Trophoblast cell (in vitro differentiated cells and primary cell): ENCODE data around the gene RAB5B.

Experiments
- DNase-seq, 2 donors: peaks; one replicate each; pipeline ENCODE4 v3.0.0-alpha.2; 2016
- H2AFZ ChIP-seq: 2 replicates; pipeline ENCODE4 v1.6.1; 2013; ENCODE audit warnings: low read length, moderate library complexity, mild to moderate bottlenecking; ENCODE audit not compliant: insufficient read depth, poor library complexity
- H2AK5ac ChIP-seq: 2 replicates; pipeline ENCODE4 v1.6.1; 2013; ENCODE audit warnings: mild to moderate bottlenecking, low read length
- H2BK120ac ChIP-seq: 2 replicates; pipeline ENCODE4 v1.6.1; 2013; ENCODE audit warnings: low read length, mild to moderate bottlenecking, moderate library complexity; ENCODE audit not compliant: insufficient read depth, poor library complexity
- H2BK12ac ChIP-seq: 2 replicates; pipeline ENCODE4 v1.6.1; 2013; ENCODE audit warnings: mild to moderate bottlenecking, low read length, moderate library complexity
- H2BK5ac ChIP-seq: 2 replicates; pipeline ENCODE4 v1.6.1; 2013; ENCODE audit warnings: low read length, low read depth, moderate library complexity, mild to moderate bottlenecking; ENCODE audit not compliant: poor library complexity
- H3K14ac ChIP-seq: 2 replicates; pipeline ENCODE4 v1.6.1; 2013; ENCODE audit warnings: mild to moderate bottlenecking, low read length
- H3K18ac ChIP-seq: 2 replicates; pipeline ENCODE4 v1.6.1; 2013; ENCODE audit warnings: mild to moderate bottlenecking, low read length
- H3K23ac ChIP-seq: 2 replicates; pipeline ENCODE4 v1.6.1; 2013; ENCODE audit warnings: low read length
- H3K27ac ChIP-seq: 2 replicates; pipeline ENCODE4 v1.5.1; 2013; ENCODE audit warnings: low read depth, mild to moderate bottlenecking, inconsistent platforms, low read length, moderate library complexity
- H3K27me3 ChIP-seq: 2 replicates; pipeline ENCODE4 v1.6.1; 2013; ENCODE audit warnings: inconsistent platforms, mild to moderate bottlenecking, low read length, moderate library complexity; ENCODE audit not compliant: insufficient read depth
- H3K36me3 ChIP-seq, 2 experiments: 1 replicate in 1 of 2; 2 replicates in 1 of 2; pipeline ENCODE4 v1.6.1; 2013; ENCODE audit warnings: low read length in 2 of 2, mild to moderate bottlenecking in 2 of 2, moderate library complexity in 1 of 2; ENCODE audit not compliant: insufficient read depth in 2 of 2, control insufficient read depth in 1 of 2
- H3K4ac ChIP-seq: 2 replicates; pipeline ENCODE4 v1.6.1; 2013; ENCODE audit warnings: low read depth, mild to moderate bottlenecking, low read length, moderate library complexity
- H3K4me1 ChIP-seq, 2 experiments: 1 replicate in 1 of 2; 2 replicates in 1 of 2; pipeline ENCODE4 v1.6.1; 2013; ENCODE audit warnings: low read length in 2 of 2, mild to moderate bottlenecking in 2 of 2, moderate library complexity in 1 of 2; ENCODE audit not compliant: insufficient read depth in 2 of 2, control insufficient read depth in 1 of 2
- H3K4me2 ChIP-seq: 2 replicates; pipeline ENCODE4 v1.6.1; 2013; ENCODE audit warnings: inconsistent platforms, mild to moderate bottlenecking, low read length, moderate library complexity
- H3K4me3 ChIP-seq: 2 replicates; pipeline ENCODE4 v1.5.1; 2013; ENCODE audit warnings: mild to moderate bottlenecking, low read depth, low read length, inconsistent platforms
- H3K79me1 ChIP-seq: one replicate; pipeline ENCODE4 v1.6.1; 2013; ENCODE audit warnings: low read length
- H3K79me2 ChIP-seq: 2 replicates; pipeline ENCODE4 v1.6.1; 2013; ENCODE audit warnings: low read length, mild to moderate bottlenecking; ENCODE audit not compliant: control insufficient read depth, insufficient read depth, poor library complexity
- H3K9ac ChIP-seq: 2 replicates; pipeline ENCODE4 v1.6.1; 2013; ENCODE audit warnings: mild to moderate bottlenecking, low read length
- H3K9me3 ChIP-seq: 2 replicates; pipeline ENCODE4 v1.6.1; 2013; ENCODE audit warnings: low read depth, mild to moderate bottlenecking, control low read depth, inconsistent platforms, low read length; ENCODE audit not compliant: insufficient read depth
- H4K12ac ChIP-seq: 2 replicates; pipeline ENCODE4 v1.6.1; 2013; ENCODE audit warnings: low read depth, mild to moderate bottlenecking, low read length, moderate library complexity
- H4K8ac ChIP-seq: 2 replicates; pipeline ENCODE4 v1.6.1; 2013; ENCODE audit warnings: low read depth, mild to moderate bottlenecking, low read length, moderate library complexity
- H4K91ac ChIP-seq: one replicate; pipeline ENCODE4 v1.6.1; 2013; ENCODE audit warnings: low read depth, mild to moderate bottlenecking, low read length, moderate library complexity
- WGBS: extraction: QIAGEN DNeasy Blood & Tissue Kit; methylation state at CpG from one replicate; pipeline ENCODE4 v1.1.7; 2013; ENCODE audit warnings: missing lambda C conversion rate; ENCODE audit not compliant: insufficient read length, insufficient coverage; ENCODE audit errors: extremely low coverage; 5-methylcytosine and 5-hydroxymethylcytosine counted together

The RAB5B gene

GRCh38 chr12:56013482-56013881, 39.6 kb downstream of the RAB5B start:
- H3K4me3 ChIP-seq, result no peak overlapping the region
- no peak overlapping the region for H2BK12ac ChIP-seq
- no peak overlapping the region for H4K8ac ChIP-seq
- H3K4me2 ChIP-seq, result no peak overlapping the region
- H3K79me2 ChIP-seq, result no peaks in the 10 kb centered on the region
- H3K79me1 ChIP-seq, result peaks cover 12% of the 10 kb centered on the region
- no peak overlapping the region for H2AFZ ChIP-seq
- H2BK120ac ChIP-seq, result no peak overlapping the region
- no CpG with 5 or more reads among the region's 5 CpGs for WGBS
- no peak overlapping the region for H3K18ac ChIP-seq
- peak overlapping the region; percentile 42 for H4K91ac ChIP-seq
- no peak overlapping the region for H3K14ac ChIP-seq
- H3K4ac ChIP-seq, result no peak overlapping the region
- no peak overlapping the region for H3K27ac ChIP-seq
- H2BK5ac ChIP-seq, result no peak overlapping the region
- no peak overlapping the region for H2AK5ac ChIP-seq
- H3K36me3 ChIP-seq, result no peaks in the 10 kb centered on the region
- no peak overlapping the region for H3K9ac ChIP-seq
- H3K4me1 ChIP-seq, result peaks cover 15 to 26% of the 10 kb centered on the region in 2 experiments
- DNase-seq, result no peak
- no peak overlapping the region for H3K23ac ChIP-seq
- H4K12ac ChIP-seq, result no peak overlapping the region
- H3K9me3 ChIP-seq, result no peaks in the 10 kb centered on the region
- no peaks in the 10 kb centered on the region for H3K27me3 ChIP-seq

GRCh38 chr12:56014205-56014604, 40.3 kb downstream of the RAB5B start:
- no peak overlapping the region for H3K4me3 ChIP-seq
- H2BK120ac ChIP-seq, result no peak overlapping the region
- no peak overlapping the region for H4K12ac ChIP-seq
- H3K14ac ChIP-seq, result no peak overlapping the region
- H3K23ac ChIP-seq, result no peak overlapping the region
- no peak overlapping the region for H3K4me2 ChIP-seq
- no peaks in the 10 kb centered on the region for H3K36me3 ChIP-seq
- H3K4ac ChIP-seq, result no peak overlapping the region
- peaks cover 11 to 22% of the 10 kb centered on the region in 2 experiments for H3K4me1 ChIP-seq
- peaks cover 12% of the 10 kb centered on the region for H3K79me1 ChIP-seq
- no peak overlapping the region for H2AFZ ChIP-seq
- no peak for DNase-seq
- no peak overlapping the region for H3K27ac ChIP-seq
- H2BK5ac ChIP-seq, result no peak overlapping the region
- no peak overlapping the region for H4K91ac ChIP-seq
- WGBS, result no CpG with 5 or more reads among the region's 2 CpGs
- no peak overlapping the region for H2BK12ac ChIP-seq
- no peaks in the 10 kb centered on the region for H3K27me3 ChIP-seq
- no peaks in the 10 kb centered on the region for H3K79me2 ChIP-seq
- H2AK5ac ChIP-seq, result no peak overlapping the region
- no peak overlapping the region for H3K9ac ChIP-seq
- H4K8ac ChIP-seq, result no peak overlapping the region
- H3K9me3 ChIP-seq, result no peaks in the 10 kb centered on the region
- H3K18ac ChIP-seq, result no peak overlapping the region

GRCh38 chr12:56017181-56017580, 43.3 kb downstream of the RAB5B start:
- H2AK5ac ChIP-seq, result no peak overlapping the region
- no peak overlapping the region for H4K12ac ChIP-seq
- WGBS, result no CpG with 5 or more reads among the region's 4 CpGs
- no peaks in the 10 kb centered on the region for H3K9me3 ChIP-seq
- H3K23ac ChIP-seq, result no peak overlapping the region
- no peak overlapping the region for H2BK120ac ChIP-seq
- H3K27ac ChIP-seq, result no peak overlapping the region
- H3K79me2 ChIP-seq, result no peaks in the 10 kb centered on the region
- no peak overlapping the region for H2BK12ac ChIP-seq
- H3K4me1 ChIP-seq, result peaks cover 20 to 29% of the 10 kb centered on the region in 2 experiments
- H3K4me2 ChIP-seq, result no peak overlapping the region
- no peaks in the 10 kb centered on the region for H3K36me3 ChIP-seq
- no peak for DNase-seq
- no peak overlapping the region for H3K9ac ChIP-seq
- no peak overlapping the region for H2AFZ ChIP-seq
- no peak overlapping the region for H4K91ac ChIP-seq
- H3K4ac ChIP-seq, result no peak overlapping the region
- no peak overlapping the region for H3K4me3 ChIP-seq
- no peaks in the 10 kb centered on the region for H3K27me3 ChIP-seq
- peaks cover 11% of the 10 kb centered on the region for H3K79me1 ChIP-seq
- no peak overlapping the region for H3K14ac ChIP-seq
- H3K18ac ChIP-seq, result no peak overlapping the region
- no peak overlapping the region for H4K8ac ChIP-seq
- no peak overlapping the region for H2BK5ac ChIP-seq

GRCh38 chr12:56018356-56018755, 44.5 kb downstream of the RAB5B start:
- no peak overlapping the region for H2AFZ ChIP-seq
- H2AK5ac ChIP-seq, result no peak overlapping the region
- H3K4me1 ChIP-seq, result peaks cover 20 to 29% of the 10 kb centered on the region in 2 experiments
- H3K9ac ChIP-seq, result no peak overlapping the region
- H3K23ac ChIP-seq, result no peak overlapping the region
- H3K36me3 ChIP-seq, result no peaks in the 10 kb centered on the region
- H3K27me3 ChIP-seq, result no peaks in the 10 kb centered on the region
- H3K4me2 ChIP-seq, result no peak overlapping the region
- no CpG with 5 or more reads among the region's 1 CpG for WGBS
- no peak overlapping the region for H3K27ac ChIP-seq
- H4K8ac ChIP-seq, result no peak overlapping the region
- H2BK12ac ChIP-seq, result no peak overlapping the region
- no peak overlapping the region for H3K14ac ChIP-seq
- H3K4me3 ChIP-seq, result no peak overlapping the region
- H4K91ac ChIP-seq, result no peak overlapping the region
- H2BK120ac ChIP-seq, result no peak overlapping the region
- no peak overlapping the region for H2BK5ac ChIP-seq
- H3K79me1 ChIP-seq, result peaks cover 11% of the 10 kb centered on the region
- DNase-seq, result no peak
- H3K18ac ChIP-seq, result no peak overlapping the region
- H3K4ac ChIP-seq, result no peak overlapping the region
- no peak overlapping the region for H4K12ac ChIP-seq
- H3K9me3 ChIP-seq, result no peaks in the 10 kb centered on the region
- no peaks in the 10 kb centered on the region for H3K79me2 ChIP-seq
